DOHH2 (cell line): ENCODE results near the gene KCNK5.

Experiments
- CTCF ChIP-seq: fragments of 200-600 bp; sonication (generic); IDR thresholded peaks from one replicate; pipeline ENCODE4 v1.5.1; 2014; ENCODE audit warnings: antibody characterized with exemption, mild to moderate bottlenecking, low read depth, low read length; ENCODE audit not compliant: poor library complexity, severe bottlenecking
- EZH2phosphoT487 ChIP-seq: fragments of 200-600 bp; sonication (generic); IDR thresholded peaks from 2 replicates; pipeline ENCODE4 v1.6.1; 2017; ENCODE audit warnings: borderline replicate concordance, mild to moderate bottlenecking, antibody characterized with exemption, low read length, moderate library complexity, mixed read lengths

- TF ChIP-seq CTCF (no peak), EZH2phosphoT487 (no peak)
Observed at GRCh38 chr6:39254999-39255535, 25.8 kb upstream of the KCNK5 start.
